NCI-H1105 (cell line): ENCODE data around the gene SMARCE1.

Experiments
- DNase-seq: peaks from one replicate; lab custom pipeline; 2025; lab: John Stamatoyannopoulos, UW

SMARCE1 gene

GRCh38 chr17:40647624-40648383 is at the start of gene SMARCE1:
Gene SMARCE1, minus strand, starts transcription at chr17:40647818. Its CDS starts 2,016 bp downstream, at chr17:40645802.
- peak; percentile 48 for DNase-seq

DNA sequence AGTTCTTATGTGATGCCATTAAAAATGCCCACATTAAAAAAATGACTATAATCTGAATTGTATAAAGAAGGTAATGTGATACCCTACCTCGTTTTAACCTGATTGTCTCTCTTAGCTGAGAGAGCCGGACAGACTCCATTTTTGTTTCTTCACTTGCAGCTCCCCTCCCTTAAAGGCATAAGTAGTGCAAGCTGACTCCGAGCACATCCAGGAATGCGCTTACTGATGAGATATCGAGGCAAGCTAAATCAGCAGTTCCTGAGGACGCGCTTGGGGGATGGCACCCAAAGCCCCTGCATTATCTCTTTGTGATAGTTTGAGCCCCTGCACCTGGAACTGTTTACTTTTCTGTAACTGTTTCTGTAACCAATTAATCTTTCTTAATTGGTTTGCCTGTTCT is 49.7 kb upstream of the SMARCE1 start:
- DNase-seq = peak; percentile 18

DNA sequence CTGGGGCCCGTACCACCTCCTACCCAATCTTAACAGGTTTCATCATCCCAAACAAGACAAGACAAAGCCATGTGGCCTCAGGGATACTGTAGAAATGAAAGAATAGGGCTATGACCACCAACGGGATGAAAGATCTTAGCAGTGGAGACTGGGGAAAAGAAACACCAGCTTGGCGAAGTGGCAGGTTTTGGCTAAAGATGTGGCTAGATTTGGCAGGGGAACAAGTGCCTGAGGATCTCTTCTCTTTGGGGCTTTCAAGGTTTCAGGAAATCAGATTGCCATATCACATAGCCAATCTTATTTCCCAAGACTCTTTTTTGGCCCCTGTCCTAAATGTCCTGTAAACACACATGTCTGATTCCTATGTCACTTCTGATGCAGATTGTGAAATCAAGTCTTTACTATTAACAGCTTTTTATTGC is 49.0 kb upstream of the SMARCE1 start:
- DNase-seq = no peak

- no peak for DNase-seq
These were observed 48.4 kb upstream of the SMARCE1 start for GRCh38 chr17:40695874-40696472.

GRCh38 chr17:40694584-40694983 is 47.0 kb upstream of the SMARCE1 start:
- no peak for DNase-seq

- no peak for DNase-seq
These were observed 39.5 kb upstream of the SMARCE1 start for GRCh38 chr17:40687106-40687505.

DNA sequence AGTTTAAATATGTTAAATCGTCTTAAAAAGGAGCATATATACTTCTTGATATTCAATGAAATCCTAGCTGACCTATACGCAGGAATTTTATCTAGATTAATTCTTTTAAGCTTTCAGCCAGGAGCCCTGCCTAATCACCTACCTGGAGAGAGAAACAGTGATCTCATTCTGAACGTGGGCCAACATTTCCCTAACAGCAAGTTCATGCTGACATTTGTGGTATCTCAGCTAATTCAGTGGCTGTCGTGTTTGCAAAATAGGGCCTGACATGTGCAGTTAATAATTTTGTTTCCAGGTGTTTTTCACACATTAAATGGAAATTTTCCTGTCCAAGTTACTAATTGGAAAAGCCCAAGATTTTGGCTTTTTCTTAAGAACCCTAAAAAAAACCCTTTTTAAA is 38.6 kb upstream of the SMARCE1 start:
- DNase-seq = no peak

- DNase-seq = no peak
These were observed 33.4 kb upstream of the SMARCE1 start for GRCh38 chr17:40680998-40681397.

- no peak for DNase-seq
These were observed 31.9 kb upstream of the SMARCE1 start for GRCh38 chr17:40679523-40679907.

- no peak for DNase-seq
These were observed 31.4 kb upstream of the SMARCE1 start for GRCh38 chr17:40678902-40679522.

GRCh38 chr17:40675905-40676304 is 28.3 kb upstream of the SMARCE1 start:
- DNase-seq = no peak

- DNase-seq = no peak
These were observed 25.0 kb upstream of the SMARCE1 start for GRCh38 chr17:40672654-40673053.

DNA sequence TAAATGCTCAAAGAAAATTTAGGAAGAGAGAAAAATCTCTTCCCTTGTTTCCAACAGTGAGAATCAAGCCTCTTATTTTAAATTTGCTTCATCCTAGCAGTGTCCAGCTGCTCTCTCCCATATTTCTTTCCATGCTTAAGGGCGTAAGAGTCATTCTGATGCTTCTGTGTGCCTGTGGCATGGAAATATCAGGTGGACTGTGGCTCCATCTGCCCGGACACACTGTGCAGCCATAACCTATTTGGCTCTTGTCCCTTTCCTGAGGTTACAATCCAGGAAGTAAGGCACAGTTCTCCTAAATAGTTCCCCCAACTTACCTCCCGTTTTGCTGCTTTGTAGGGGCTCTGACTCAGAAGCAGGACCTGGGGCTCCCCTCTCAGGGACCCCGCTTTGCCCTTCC is 23.7 kb upstream of the SMARCE1 start:
- DNase-seq = no peak

GRCh38 chr17:40666331-40666730 is 18.7 kb upstream of the SMARCE1 start:
- DNase-seq = no peak

DNA sequence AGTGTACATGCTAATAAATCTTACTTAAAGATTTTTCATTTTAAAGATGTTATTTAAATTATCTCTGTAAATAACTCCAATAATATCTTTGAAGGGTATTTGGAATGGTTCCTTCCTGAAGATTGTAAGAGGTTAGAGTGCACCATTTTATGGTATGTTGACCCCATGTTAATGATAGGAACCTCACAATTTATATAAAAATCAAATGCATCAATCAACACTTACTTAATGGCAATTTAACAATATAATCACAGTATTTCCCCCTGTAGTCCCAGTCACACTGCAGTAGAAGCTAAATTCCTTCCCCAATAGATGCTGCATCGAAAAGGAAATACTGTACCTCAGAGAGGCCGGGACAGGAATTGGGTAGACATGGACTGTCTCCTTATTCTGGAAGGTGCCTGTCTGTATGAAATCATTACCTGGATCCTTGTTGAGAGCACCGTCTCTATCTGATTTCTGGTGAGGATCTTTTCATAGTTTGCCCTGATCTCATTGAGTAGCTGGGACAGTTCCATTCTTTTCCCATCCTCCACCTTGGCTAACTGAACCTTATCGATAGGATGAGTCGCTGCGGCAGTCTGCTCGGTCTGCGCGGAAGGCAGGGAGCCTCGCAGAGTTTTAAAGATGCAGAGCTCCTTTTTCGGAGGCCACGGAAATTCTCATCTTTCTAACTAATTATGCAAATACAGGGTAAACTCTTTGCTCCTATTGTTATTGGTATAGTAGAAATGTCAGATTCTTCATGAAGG is 17.1 kb upstream of the SMARCE1 start, which contains the start of gene KRT222:
KRT222 (minus strand) TSS at position 596 of the 752 bp plus-strand sequence; CDS start at position 518, 78 bp downstream.
- no peak for DNase-seq

DNA sequence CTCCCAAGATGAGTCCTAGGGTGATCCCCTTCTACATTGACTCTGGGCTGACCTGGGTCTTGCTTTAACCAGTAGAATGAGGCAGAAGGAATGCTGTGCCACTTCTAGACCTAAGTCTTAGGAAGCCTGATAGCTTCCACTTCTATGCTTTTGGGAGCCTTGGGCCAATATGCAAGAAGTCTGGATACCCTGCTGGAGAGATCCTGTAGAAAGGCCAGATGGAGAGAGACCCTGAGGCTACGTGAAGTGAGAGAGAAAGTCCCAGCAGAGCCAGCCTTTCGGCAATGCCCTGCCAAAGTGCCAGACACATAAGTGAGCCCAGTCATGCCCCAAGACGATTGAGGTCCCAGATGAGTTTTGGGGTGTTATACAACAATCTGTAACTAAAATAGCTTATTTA is 15.6 kb upstream of the SMARCE1 start:
- DNase-seq = no peak

- no peak for DNase-seq
These were observed 12.3 kb upstream of the SMARCE1 start for GRCh38 chr17:40659911-40660310.

DNA sequence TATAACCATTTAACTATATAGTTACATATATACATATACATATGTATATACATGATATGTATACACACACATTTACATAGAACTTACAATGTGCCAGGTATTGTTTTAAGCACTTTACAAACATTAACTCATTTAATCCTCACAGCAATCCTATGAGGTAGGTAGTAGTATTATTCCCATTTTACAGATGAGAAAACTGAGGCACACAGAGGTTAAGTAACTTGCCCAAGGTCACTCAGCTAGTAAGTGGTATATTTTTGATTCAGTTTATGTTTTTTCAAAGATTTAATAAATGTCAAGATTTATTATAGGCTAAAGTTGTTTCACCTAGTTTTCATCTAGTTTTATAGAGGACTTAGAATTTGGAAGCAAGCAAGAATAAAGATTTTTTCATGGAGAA is 10.8 kb upstream of the SMARCE1 start:
- no peak for DNase-seq

DNA sequence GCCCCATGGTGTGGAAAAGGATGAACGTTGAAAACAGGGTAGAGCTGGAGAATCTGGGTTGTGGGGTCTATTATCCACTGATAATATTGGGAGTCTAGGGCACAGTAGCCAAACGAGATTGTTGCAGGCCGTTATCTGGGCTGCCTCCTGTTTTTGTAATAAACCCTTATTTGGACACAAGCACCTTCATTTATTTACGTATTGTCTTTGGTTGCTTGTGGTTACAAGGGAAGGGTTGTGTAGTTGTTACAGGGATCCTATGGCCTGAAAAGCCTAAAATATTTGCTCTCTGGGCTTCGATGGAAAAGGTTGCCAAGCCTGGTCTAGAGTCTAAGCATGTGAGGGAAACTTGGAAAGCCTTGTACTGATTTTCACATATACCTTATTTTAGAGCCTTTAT is 4.3 kb upstream of the SMARCE1 start:
- DNase-seq = no peak

DNA sequence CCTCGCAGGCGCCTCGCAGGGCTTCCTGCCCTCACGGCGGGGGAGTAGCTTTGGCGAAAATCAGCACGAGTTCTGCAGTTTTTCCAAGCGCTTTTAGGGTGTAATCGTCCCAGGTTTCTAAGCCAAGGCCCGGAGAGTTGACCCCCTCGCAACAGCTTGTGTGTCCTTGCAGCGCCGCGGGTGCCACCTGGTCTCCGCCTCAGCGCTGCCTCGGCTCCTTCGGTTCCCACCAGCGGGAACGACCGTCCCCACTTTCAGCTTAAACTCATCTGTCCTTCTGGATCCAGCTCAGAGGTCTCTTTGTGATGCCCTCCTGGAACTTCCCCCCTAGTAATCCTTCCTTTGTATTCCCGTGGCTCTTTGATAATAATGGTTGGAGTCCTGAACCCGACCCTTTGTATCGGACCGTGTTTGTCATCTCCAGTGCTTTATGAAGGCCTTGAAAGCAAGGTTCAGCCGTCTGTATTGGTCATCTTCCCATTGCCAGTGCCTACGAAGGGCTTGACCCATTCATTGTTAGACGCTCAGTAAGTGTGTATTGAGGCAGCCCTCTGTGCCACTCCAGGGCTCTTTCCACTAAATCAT is 858 bp upstream of the SMARCE1 start:
- DNase-seq = no peak

DNA sequence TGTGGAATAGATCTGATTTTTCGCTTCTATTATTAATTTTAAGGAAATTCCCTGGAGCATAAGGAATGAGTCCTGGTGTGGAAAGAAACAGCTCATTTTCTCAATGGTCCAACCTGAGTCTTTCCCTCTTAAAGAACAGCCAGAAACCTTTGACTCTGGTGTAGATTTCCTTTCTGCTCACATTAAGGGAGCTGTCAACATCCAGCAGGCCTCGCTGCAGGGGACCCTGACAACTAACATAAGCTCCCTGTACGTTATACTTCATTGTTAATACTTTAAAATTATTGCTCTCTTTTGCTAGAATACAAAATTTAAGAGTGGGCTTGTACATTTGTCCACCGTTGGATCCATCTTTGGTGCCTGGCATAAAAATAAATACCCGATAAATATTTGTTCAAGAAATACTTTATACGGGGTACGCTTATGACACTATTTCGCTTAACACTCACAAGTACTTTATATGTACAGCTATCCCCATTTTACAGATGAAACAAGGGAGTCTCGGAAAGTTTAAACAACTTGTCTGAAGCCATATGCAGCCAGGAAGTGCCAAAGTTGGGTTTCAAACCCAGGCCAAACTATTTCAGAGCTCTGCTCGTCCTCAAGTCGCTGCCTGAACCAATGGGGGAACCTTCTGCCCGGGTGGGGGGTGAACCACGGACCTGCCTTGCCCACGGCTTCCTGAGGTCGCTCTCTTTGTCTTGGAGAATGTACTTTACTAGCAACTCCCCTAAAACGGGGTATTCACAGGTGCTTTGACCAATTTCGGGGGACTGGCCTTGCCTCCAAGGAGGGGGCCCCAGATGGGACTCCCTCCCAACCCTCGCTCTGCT is 611 bp downstream of the SMARCE1 start:
- DNase-seq = peak; percentile 4
